Measurements from ENCODE around the gene ADCY7.

Gene ADCY7

DNA sequence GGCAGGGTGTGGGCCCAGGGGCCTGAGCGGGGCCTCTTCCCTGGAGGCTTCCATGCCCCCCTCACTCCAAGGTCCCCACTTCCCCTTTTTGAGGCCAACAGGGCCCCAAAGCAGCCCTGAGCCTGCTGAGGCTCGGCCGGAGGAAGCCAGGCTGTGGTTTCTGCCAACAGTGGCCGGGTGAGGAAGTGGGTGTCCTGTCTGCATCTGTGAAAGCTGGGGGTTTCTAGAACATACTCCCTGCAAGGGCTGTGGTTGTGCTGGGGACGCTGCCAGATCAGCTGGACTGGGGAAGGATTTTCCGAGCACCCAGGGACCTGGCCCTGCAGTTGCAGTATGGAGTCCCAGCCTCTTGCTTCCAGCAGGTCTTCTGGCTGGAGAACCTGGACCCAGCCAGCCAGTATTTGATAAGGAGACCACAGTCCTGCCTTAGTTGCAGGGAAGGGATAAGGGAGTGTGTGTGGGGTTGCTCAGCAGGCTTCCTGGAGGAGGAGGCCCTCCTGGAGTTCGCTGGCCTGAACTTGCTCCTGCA lies 15.7 kb downstream of the ADCY7 start:
- peak; percentile 57 for DNase-seq (ENCODE audit: low spot score)

GRCh38 chr16:50282955-50283631 lies 16.7 kb downstream of the ADCY7 start:
- no peak for DNase-seq (ENCODE audit: low spot score)

GRCh38 chr16:50284131-50284911 lies 18.0 kb downstream of the ADCY7 start:
- DNase-seq (ENCODE audit: low spot score): no peak

GRCh38 chr16:50285406-50286003 lies 19.2 kb downstream of the ADCY7 start:
- DNase-seq (ENCODE audit: low spot score): no peak

- DNase-seq (ENCODE audit: low spot score): no peak
Observed at GRCh38 chr16:50286681-50287080, 20.3 kb downstream of the ADCY7 start.

DNA sequence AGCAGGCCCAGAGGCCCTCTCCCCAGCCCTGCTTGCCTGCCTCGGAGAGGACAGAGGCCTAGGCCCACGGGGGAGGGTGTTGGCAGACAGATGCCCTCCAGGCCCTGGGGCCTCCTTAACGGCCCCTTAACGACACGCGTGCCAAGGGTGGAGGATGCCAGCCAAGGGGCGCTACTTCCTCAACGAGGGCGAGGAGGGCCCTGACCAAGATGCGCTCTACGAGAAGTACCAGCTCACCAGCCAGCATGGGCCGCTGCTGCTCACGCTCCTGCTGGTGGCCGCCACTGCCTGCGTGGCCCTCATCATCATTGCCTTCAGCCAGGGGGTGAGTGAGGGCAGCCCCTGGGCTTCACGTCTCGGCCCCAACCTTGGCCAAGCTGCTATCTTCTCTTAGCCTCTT lies 21.7 kb downstream of the ADCY7 start:
- no peak for DNase-seq (ENCODE audit: low spot score)

DNA sequence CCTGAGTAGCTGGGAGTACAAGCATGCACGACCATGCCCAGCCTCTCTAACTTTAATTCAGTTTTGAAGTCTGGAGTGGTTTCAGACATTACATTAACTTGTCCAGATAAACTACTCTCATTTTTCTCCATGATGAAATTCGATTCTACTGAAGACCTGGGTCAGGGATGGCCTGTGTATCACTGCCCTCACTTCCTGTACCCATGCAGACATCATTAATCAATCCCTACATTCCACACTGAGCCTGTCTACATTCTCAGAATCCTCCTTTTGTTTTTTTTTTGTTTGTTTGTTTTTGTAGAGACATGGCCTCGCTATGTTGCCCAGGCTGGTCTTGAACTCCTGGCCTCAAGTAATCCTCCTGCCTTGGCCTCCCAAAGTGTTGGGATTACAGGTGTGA lies 22.6 kb downstream of the ADCY7 start:
- no peak for DNase-seq (ENCODE audit: low spot score)

DNA sequence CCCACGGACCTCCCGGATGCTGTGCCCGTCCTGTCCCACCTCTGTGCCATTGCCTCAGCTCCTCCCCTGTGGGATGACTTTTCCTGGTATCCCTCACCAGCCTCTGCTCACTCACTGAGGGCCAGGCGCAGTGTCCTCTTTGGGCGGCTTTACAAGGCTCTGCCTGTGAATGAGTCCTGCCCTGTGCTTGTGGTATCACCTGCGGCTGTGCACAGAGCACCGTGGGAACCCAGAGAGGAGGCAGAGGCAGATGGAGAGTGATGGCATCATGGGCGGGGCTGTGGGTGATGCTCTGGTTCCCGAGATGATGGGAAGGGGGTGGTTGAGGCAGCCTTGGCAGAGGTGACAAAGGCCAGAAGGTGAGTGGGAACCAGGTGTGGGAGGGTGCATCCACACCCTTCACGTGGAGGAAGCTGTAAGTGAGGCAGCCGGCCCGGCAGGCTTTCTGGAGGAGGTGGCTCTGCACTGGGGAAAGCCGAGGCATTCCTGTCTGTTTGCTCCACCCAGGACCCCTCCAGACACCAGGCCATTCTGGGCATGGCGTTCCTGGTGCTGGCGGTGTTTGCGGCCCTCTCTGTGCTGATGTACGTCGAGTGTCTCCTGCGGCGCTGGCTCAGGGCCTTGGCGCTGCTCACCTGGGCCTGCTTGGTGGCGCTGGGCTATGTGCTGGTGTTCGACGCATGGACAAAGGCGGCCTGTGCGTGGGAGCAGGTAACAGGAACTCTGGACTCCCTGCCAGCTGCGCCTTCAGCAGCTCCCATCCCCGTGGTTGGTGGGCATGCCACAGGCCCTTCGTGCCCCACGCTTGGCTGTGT lies 23.8 kb downstream of the ADCY7 start:
- no peak for DNase-seq (ENCODE audit: low spot score)

GRCh38 chr16:50290856-50291255 lies 24.5 kb downstream of the ADCY7 start:
- DNase-seq (ENCODE audit: low spot score): no peak

GRCh38 chr16:50291719-50292565 lies 25.6 kb downstream of the ADCY7 start:
- DNase-seq (ENCODE audit: low spot score): no peak

- no peak for DNase-seq (ENCODE audit: low spot score)
Observed at GRCh38 chr16:50292566-50292948, 26.2 kb downstream of the ADCY7 start.

DNA sequence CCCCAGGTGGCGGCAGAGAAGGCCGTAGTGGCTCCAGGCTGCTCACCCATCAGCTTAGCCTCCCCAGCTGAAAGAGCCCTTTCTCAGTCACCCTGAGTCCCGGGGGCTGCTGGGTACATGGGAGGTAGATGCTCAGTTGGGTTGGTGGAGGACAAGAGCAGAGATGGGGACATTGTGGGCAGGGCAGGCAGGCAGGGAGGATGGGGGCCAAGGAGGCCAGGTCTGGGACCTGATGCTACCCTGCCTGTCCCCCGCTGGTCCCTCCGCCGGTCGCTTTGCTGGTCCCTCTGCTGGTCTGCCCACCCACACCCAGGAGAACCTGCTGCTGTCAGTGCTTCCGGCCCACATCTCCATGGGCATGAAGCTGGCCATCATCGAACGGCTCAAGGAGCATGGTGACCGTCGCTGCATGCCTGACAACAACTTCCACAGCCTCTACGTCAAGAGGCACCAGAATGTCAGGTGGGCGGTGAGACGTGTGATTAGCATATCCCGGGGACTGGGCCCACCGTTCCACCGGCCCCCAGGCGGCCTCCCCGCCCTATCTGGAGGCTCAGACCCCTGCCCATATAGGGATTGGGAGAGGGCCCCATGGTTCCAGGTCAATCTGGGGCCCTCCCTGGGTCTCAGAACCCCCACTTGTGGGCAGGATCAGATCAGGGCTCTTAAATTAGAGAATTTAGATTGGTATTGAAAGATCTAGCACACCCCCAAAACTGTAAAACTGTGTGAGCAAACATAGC lies 26.9 kb downstream of the ADCY7 start:
- DNase-seq (ENCODE audit: low spot score): no peak

GRCh38 chr16:50293994-50294855 lies 27.9 kb downstream of the ADCY7 start:
- no peak for DNase-seq (ENCODE audit: low spot score)

GRCh38 chr16:50294955-50295354 lies 28.6 kb downstream of the ADCY7 start:
- DNase-seq (ENCODE audit: low spot score): no peak

- no peak for DNase-seq (ENCODE audit: low spot score)
Observed at GRCh38 chr16:50295541-50296132, 29.3 kb downstream of the ADCY7 start.

DNA sequence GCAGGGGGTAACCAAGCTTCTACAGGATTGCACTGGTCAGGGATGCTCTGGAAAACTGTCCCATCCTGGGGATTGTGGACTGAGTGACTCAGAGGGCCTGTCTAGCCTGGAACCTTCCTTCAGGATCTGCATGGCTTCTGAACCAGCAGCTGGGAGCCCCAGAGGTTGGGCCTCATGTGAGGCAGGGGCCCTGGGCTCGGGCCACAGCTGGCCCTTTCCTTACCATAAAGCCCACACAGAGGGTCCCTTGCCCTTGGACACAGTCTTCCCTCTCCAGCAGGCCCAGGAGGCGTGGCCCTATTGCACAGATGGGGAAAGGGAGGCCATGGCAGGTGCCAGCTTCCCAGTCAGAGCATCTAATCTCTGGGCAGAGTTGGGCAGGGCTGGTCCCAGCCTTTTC lies 30.5 kb downstream of the ADCY7 start:
- no peak for DNase-seq (ENCODE audit: low spot score)

DNA sequence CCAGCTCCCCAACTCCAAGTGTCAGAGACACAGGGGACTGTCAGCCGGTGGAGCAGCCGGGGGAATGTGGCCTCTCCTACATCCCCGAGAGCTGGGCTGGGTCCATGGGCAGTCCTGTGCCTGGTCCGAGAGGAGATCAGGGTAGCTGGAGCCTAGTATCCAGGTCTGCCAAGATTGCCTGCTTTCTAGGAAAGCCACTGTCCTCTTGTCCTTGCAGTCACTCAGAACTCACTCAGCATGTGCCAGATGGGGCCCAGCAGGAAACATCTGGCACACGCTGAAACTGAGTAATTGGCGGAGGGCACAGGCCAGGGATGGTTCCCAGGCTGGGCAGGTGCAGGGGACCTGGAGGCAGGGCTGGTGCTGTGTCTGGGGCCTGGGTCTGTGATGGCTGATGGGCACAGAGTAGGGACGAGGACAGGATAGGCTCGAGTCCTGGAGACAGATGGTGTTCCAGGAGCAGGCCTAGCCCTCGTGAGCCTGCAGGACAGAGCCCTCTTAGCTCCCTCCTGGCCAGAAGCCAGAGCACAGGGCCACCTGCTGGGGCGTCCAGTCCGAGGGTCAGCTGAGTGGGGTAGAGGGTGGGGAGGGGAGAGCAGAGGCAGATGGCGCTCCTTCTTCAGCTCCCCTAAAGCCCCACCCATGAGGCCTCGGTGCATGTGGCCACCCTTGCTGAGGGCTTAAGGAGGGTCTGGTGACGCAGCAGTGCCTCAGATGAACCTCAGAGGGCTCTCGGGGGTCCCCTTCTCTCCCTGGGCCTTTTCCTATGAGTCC lies 31.1 kb downstream of the ADCY7 start:
- DNase-seq (ENCODE audit: low spot score): no peak

GRCh38 chr16:50298075-50298460 lies 31.7 kb downstream of the ADCY7 start:
- DNase-seq (ENCODE audit: low spot score): no peak

All from putamen (tissue), 1 donor.